SK-N-SH (cell line): ENCODE results near the gene AK4.

Experiments
- EP300 ChIP-seq, 2 experiments: IDR thresholded peaks; 2 replicates each; pipeline versions ENCODE4 v1.4.0 to v1.6.1; 2012; ENCODE audit warnings: borderline replicate concordance in 1 of 2, low read depth in 1 of 2, low read length in 1 of 2
- EZH2phosphoT487 ChIP-seq: fragments of 200-600 bp; sonication (generic); IDR thresholded peaks from 2 replicates; pipeline ENCODE4 v1.6.1; 2017; ENCODE audit warnings: low read depth, mixed run types, mild to moderate bottlenecking, antibody characterized with exemption, moderate library complexity, borderline replicate concordance
- JUND ChIP-seq: IDR thresholded peaks from 2 replicates; pipeline ENCODE4 v1.4.0; 2012
- RAD21 ChIP-seq: IDR thresholded peaks from 2 replicates; pipeline ENCODE4 v1.6.1; 2012; ENCODE audit warnings: mild to moderate bottlenecking, low read length
- RCOR1 ChIP-seq: fragments of 150-350 bp; IDR thresholded peaks from 2 replicates; pipeline ENCODE4 v1.6.1; 2017; ENCODE audit warnings: antibody characterized with exemption, low read length
- TAF1 ChIP-seq: IDR thresholded peaks from 2 replicates; pipeline ENCODE4 v1.6.1; 2012; ENCODE audit warnings: low read depth, mild to moderate bottlenecking, low read length, moderate library complexity, borderline replicate concordance
- USF2 ChIP-seq: fragments of 150-350 bp; IDR thresholded peaks from 2 replicates; pipeline ENCODE4 v1.6.1; 2017; ENCODE audit warnings: antibody characterized with exemption, low read length, low read depth, borderline replicate concordance

- TF ChIP-seq EZH2phosphoT487 (no peak), USF2 (no peak), JUND (no peak), RCOR1 (no peak), EP300 (IDR thresholded peaks at IDR 0.05; ENCODE audit: borderline replicate concordance in 1 of 2, low read depth in 1 of 2, low read length in 1 of 2) (no peak), TAF1 (no peak), RAD21 (no peak)
These were observed 89.5 kb downstream of the AK4 start for GRCh38 chr1:65237503-65237902.
